Peyer's patch (tissue), 4 donors: ENCODE measurements around the gene IMMP2L.

Experiments used
- POLR2A ChIP-seq, 2 donors: fragments of 450-650 bp; IDR thresholded peaks; one replicate each; pipeline ENCODE4 v1.5.1; 2017; ENCODE audit warnings: antibody characterized with exemption in 2 of 2, mild to moderate bottlenecking in 2 of 2, moderate library complexity in 2 of 2
- TF ChIP-seq, protein P1 (sequence below), 6 experiments: fragments of 450-650 bp in 4 of 6; fragments of 200-600 bp in 2 of 6; sonication (generic) in 1 of 6; IDR thresholded peaks; one replicate each; pipeline ENCODE4 v1.5.1; 2017 to 2019; ENCODE audit warnings: antibody characterized with exemption in 6 of 6, mild to moderate bottlenecking in 3 of 6, moderate library complexity in 1 of 6

DNA sequence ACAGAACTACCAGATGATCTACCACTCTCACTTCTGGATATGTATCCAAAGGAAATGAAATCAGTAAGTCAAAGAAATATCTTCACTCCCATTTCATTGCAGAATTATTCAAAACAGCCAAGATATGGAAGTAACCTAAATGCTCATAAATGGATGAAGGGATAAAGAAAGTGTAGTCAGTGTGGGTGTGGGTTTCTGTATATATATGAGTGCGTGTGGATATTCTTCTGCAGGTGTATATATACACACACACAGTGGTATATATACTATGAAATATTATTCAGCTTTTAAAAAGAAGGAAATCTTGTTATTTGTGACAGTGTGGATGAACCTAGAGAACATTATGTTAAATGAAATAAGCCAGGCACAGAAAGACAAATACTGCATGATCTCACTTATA lies 48.7 kb downstream of the IMMP2L start:
- no peak for TF ChIP-seq POLR2A (IDR thresholded peaks at IDR 0.05)
- TF ChIP-seq, protein P1, sequence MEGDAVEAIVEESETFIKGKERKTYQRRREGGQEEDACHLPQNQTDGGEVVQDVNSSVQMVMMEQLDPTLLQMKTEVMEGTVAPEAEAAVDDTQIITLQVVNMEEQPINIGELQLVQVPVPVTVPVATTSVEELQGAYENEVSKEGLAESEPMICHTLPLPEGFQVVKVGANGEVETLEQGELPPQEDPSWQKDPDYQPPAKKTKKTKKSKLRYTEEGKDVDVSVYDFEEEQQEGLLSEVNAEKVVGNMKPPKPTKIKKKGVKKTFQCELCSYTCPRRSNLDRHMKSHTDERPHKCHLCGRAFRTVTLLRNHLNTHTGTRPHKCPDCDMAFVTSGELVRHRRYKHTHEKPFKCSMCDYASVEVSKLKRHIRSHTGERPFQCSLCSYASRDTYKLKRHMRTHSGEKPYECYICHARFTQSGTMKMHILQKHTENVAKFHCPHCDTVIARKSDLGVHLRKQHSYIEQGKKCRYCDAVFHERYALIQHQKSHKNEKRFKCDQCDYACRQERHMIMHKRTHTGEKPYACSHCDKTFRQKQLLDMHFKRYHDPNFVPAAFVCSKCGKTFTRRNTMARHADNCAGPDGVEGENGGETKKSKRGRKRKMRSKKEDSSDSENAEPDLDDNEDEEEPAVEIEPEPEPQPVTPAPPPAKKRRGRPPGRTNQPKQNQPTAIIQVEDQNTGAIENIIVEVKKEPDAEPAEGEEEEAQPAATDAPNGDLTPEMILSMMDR (IDR thresholded peaks at IDR 0.05) = no peak
